Brain pericyte (primary cell): Measurements from ENCODE around the gene VSTM2A.

ENCODE experiments used
- DNase-seq: peaks from one replicate; pipeline ENCODE4 v3.0.0-alpha.2; 2012; ENCODE audit warnings: low read depth, low spot score

The VSTM2A gene

GRCh38 chr7:54615537-54615936, 73.4 kb downstream of the VSTM2A start:
- DNase-seq: no peak
